Measurements from ENCODE around the gene SH2D1B.

The SH2D1B gene

DNA sequence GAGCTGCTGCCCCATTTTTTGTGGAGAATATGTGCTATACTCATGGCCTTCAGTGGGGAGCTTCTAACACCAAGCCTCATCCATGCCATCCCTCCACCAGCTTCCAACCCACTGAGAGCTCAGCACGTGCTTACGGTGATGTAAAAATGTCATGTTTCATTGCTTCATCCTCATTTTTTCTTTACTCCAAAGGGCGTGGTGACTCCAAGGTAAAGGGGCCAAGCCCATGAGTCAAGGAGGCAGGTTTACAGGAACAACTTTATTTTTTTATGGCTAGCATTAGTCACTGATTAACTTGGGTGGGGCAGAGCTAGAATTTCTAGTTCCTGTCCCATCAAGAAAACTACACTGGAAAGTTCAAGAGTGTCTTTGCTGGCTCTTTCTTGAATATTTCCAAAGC lies 30.6 kb downstream of the SH2D1B start, which contains the start of gene C1orf226:
C1orf226 (plus strand) TSS at position 346 of the 400 bp plus-strand sequence. CDS start 174 bp downstream, outside the sequence.
- no peaks in the 10 kb centered on the region for H3K4me1 Mint-ChIP-seq (ENCODE audit: low read depth)
- no peak for DNase-seq
- H3K27me3 Mint-ChIP-seq: no peaks in the 10 kb centered on the region
- no peaks in the 10 kb centered on the region for H3K9me3 Mint-ChIP-seq
- no peaks in the 10 kb centered on the region for H3K36me3 Mint-ChIP-seq (ENCODE audit: low read depth)
- no peak within 1 kb of the TSS for H3K4me3 Mint-ChIP-seq
- H3K27ac Mint-ChIP-seq: no peak within 1 kb of the TSS

DNA sequence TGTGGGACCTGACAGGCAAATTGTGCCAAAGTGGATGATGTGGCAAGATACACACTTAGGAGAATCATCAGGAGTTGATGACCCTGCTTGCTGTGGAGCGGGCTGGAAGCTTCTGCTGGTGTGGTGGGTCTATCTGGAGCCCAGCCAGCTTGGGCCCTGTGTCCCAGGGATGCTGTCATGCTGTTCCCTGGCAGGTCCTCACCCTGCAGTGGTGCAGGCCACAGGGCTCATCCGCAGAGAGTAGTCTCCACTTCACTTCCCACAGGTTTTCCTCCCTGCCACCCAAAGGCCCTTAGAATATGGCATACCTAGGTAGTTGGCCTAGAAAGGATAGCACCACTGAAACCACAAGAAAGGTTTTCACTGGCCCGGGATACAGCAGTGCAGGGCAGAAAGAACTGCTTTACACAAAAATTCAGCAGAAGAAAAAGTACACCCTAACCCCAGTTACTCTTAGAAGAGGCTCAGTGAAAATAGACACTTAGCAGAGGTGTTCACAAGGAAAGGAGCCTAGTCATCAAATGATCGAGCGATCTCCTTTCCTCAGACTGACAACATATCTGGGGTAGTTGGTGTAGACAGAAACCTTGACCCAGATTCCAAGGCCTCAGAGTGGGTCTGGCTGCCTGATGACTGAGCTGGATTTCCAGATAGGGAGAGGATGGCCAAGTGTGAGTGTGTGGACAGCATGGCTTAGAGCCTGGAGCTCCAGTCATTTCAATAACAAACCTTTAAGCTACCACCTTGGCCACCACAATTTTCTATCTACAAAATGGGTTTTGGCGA lies 31.7 kb downstream of the SH2D1B start:
- no peak overlapping the region for H3K27ac Mint-ChIP-seq
- no peak for DNase-seq
- H3K27me3 Mint-ChIP-seq: no peaks in the 10 kb centered on the region
- no peak overlapping the region for H3K4me3 Mint-ChIP-seq
- H3K36me3 Mint-ChIP-seq (ENCODE audit: low read depth): no peaks in the 10 kb centered on the region
- H3K4me1 Mint-ChIP-seq (ENCODE audit: low read depth): no peaks in the 10 kb centered on the region
- H3K9me3 Mint-ChIP-seq: no peaks in the 10 kb centered on the region

DNA sequence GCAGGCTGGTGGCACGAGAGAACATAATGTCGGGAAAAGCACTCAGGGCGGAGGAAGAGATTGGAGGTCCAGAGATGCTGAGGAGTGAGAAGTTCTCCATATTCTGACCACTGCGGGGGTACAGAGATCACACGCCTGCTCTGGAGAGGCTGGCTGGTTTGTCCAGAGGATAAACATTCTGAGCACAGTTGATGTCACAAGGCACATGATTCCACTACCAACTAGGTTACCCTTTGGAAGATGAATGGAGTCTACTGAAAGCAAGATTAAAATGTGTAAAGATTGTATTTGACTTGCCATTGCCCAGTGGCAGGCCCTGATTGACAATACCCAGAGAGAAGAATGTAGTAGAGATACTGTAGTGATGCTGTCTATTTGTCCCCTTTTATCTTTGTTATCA lies 35.2 kb downstream of the SH2D1B start, which contains the start of gene SPATA46:
SPATA46 (minus strand) TSS at position 164 of the 400 bp plus-strand sequence; CDS start at position 100, 64 bp downstream.
- no peak within 1 kb of the TSS for H3K4me3 Mint-ChIP-seq
- H3K27me3 Mint-ChIP-seq: no peaks in the 10 kb centered on the region
- no peaks in the 10 kb centered on the region for H3K4me1 Mint-ChIP-seq (ENCODE audit: low read depth)
- no peaks in the 10 kb centered on the region for H3K36me3 Mint-ChIP-seq (ENCODE audit: low read depth)
- no peak for DNase-seq
- H3K27ac Mint-ChIP-seq: no peak within 1 kb of the TSS
- no peaks in the 10 kb centered on the region for H3K9me3 Mint-ChIP-seq

DNA sequence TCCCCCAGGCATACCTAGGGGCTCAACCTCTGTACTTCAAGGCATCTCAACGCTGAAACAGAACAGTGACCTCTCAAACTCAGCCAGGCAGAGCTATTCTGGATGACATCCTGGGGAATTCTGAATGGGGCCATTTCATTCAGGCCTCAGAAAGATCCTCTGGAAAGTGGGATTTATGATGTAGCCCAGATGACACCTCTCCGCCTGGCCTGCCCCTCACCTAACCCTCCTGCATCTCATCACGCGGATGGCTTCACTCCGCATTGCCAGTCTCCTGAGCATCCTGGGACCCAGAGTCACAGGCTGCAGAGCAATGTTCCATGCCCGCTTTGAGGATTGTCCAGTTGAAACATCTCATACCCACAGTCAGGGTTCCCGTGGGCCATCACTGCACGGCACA lies 36.5 kb downstream of the SH2D1B start:
- no peaks in the 10 kb centered on the region for H3K27me3 Mint-ChIP-seq
- no peak overlapping the region for H3K27ac Mint-ChIP-seq
- DNase-seq: no peak
- no peaks in the 10 kb centered on the region for H3K4me1 Mint-ChIP-seq (ENCODE audit: low read depth)
- no peaks in the 10 kb centered on the region for H3K9me3 Mint-ChIP-seq
- H3K36me3 Mint-ChIP-seq (ENCODE audit: low read depth): no peaks in the 10 kb centered on the region
- no peak overlapping the region for H3K4me3 Mint-ChIP-seq

DNA sequence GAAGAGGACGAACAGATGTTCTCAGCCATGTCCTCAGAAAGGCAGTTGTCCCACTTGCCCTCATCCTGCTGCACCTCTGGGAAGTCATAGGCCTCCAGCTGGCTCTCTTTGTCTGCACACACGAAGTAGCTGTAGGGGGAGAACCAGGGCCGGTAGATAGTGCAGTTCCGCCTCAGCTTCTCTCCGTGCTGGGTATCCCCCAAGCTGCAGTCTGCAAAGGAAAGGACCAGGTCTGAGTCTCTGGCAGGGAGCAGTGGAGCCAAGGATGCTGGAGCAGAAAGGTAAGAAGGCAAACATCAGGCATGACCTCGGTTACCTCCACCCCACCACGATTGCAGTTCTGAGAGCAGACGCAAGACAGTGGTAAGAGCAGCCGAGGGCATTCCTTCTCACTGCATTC lies 37.5 kb downstream of the SH2D1B start:
- Mint-ChIP-seq H3K27me3 (no peaks in the 10 kb centered on the region), H3K36me3 (ENCODE audit: low read depth) (no peaks in the 10 kb centered on the region), H3K4me1 (ENCODE audit: low read depth) (no peaks in the 10 kb centered on the region), H3K4me3 (no peak overlapping the region), H3K27ac (no peak overlapping the region), H3K9me3 (no peaks in the 10 kb centered on the region)
- no peak for DNase-seq

DNA sequence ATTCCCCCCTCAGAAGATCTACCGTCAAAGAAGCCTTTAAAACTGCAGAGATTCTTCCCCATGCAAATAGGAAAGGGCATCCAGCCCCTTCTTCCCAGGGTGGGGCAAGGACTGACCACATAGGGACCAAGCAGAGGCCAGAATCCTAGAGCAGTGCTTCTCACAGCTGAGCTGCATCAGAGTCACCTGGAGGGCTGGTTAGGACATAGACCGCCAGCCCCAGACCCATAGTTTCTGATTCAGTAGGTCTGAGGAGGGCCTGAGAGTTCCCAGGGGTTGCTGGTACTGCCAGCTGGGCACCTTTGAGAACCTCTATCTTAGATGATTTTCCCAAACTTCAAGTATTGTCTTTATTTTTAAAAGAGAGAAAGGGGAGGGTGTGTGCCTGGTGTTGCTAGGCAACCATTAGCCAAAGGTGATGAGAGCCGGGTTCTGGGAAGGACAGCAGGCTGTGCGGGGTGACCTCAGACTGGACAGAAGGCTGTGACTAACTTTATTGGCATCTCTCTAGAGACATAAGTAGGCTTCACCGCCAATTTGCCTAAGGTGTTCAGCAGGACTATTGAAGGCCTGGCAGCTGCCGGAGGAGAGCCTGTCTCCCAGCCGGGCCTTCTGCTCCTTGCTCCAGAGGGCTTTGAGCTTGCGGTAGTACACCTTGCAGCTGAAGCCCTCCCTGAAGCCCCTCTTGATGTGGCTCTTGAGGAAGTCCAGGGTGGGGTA lies 38.2 kb downstream of the SH2D1B start:
- H3K9me3 Mint-ChIP-seq: no peaks in the 10 kb centered on the region
- H3K4me3 Mint-ChIP-seq: no peak overlapping the region
- no peak for DNase-seq
- no peaks in the 10 kb centered on the region for H3K4me1 Mint-ChIP-seq (ENCODE audit: low read depth)
- H3K27ac Mint-ChIP-seq: no peak overlapping the region
- no peaks in the 10 kb centered on the region for H3K36me3 Mint-ChIP-seq (ENCODE audit: low read depth)
- H3K27me3 Mint-ChIP-seq: no peaks in the 10 kb centered on the region

DNA sequence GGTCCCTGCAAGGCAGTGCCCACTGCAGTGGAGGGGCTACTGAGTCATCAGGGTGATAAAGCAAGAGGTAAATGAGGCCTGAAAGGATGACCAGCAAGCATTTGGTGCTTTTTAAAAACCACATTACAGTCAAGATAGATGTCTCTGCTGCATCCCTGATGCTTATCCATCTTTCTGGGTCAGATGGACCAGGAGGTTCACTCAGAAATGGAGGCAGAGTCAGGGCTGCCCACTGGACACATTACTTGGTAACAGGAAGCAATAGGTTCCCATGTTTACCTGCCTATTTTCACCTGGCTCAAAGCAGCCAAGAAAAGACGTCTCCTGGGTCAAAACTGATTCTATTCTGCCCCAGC lies 38.9 kb downstream of the SH2D1B start:
- H3K36me3 Mint-ChIP-seq (ENCODE audit: low read depth): no peaks in the 10 kb centered on the region
- no peaks in the 10 kb centered on the region for H3K27me3 Mint-ChIP-seq
- H3K9me3 Mint-ChIP-seq: no peaks in the 10 kb centered on the region
- no peak overlapping the region for H3K4me3 Mint-ChIP-seq
- DNase-seq: no peak
- no peaks in the 10 kb centered on the region for H3K4me1 Mint-ChIP-seq (ENCODE audit: low read depth)
- no peak overlapping the region for H3K27ac Mint-ChIP-seq

DNA sequence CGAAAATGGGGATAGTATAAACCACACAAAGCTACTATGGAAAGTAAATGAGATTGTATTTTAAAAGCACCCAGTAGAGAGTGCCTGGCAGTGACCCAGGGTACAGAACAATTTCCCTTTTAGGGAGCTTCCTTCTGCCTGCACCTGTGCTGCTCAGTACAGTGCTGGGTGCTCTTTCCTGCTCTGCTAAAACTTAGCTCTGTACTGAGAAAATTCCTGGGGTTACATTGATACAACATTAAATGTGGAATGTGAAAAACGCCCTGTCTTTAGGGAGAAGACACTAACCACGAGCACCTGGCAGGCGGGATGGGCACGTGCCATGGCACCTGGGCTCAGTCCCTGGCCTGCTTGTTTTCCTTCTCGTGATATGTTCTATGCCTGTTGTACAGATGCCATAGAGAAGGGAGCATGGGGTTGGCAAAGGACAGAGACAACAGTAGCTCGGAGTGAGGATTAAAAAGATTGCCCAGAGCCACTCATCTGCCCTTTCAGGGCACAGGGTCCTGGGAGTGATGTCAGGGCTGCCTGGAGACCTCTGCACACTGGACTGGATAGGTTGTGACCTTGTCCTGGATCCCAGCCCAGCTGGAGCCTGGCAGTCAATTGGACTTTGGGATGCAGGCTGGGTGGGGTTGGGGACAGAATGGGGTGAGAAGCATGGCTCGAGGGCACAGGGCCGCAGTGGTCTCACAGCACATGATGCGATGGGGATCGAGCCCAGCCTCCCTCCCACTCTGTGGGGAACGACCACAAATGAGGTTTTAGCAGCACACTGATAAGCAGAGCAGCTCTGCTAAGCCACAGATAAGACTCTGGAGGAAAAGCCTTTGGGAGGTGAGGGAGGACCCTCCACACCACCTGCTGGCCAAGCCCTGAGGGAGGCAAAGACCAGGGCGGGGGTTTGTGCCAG lies 39.5 kb downstream of the SH2D1B start:
- no peaks in the 10 kb centered on the region for H3K36me3 Mint-ChIP-seq (ENCODE audit: low read depth)
- H3K9me3 Mint-ChIP-seq: no peaks in the 10 kb centered on the region
- H3K27me3 Mint-ChIP-seq: no peaks in the 10 kb centered on the region
- H3K4me1 Mint-ChIP-seq (ENCODE audit: low read depth): no peaks in the 10 kb centered on the region
- H3K4me3 Mint-ChIP-seq: no peak overlapping the region
- DNase-seq: no peak
- H3K27ac Mint-ChIP-seq: no peak overlapping the region

DNA sequence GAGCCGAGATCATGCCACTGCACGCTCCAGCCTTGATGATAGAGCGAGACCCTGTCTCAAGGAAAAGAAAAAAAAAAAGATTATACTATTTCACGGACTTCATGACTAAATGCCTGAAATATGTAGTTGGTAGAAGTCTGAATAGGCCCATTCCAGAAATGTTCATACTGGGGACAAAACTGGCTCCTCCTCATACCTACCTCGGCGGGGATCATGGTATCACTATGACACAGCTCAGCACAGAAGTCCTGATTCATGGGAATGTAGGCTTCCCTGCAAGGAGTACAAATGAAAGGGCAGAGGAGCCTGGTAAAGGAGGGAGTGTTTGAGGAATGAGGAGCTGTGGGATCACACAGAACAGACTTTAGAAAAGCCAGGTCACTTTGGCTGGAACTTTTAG lies 40.3 kb downstream of the SH2D1B start:
- no peak for DNase-seq
- H3K27me3 Mint-ChIP-seq: no peaks in the 10 kb centered on the region
- H3K9me3 Mint-ChIP-seq: no peaks in the 10 kb centered on the region
- no peak overlapping the region for H3K4me3 Mint-ChIP-seq
- no peak overlapping the region for H3K27ac Mint-ChIP-seq
- no peaks in the 10 kb centered on the region for H3K36me3 Mint-ChIP-seq (ENCODE audit: low read depth)
- H3K4me1 Mint-ChIP-seq (ENCODE audit: low read depth): no peaks in the 10 kb centered on the region

DNA sequence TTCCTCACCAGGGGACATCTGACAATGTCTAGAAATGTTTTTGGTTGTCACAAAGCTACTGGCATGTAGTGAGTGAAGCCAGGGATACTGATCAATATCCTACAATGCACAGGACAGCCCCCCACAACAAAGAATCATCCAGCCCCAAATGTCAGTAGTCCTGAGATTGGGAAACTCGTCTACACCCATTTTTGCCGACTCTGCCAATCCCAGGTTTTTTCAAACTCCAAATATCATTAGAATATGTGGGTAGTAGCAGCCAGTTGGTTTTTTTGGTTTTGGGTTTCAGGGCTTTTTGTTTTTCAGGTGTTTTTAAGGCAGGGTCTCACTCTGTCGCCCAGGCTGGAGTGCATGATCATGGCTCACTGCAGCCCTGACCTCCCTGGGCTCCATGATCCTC lies 41.2 kb downstream of the SH2D1B start:
- Mint-ChIP-seq H3K27ac (no peak overlapping the region), H3K9me3 (no peaks in the 10 kb centered on the region), H3K4me1 (ENCODE audit: low read depth) (no peaks in the 10 kb centered on the region), H3K27me3 (no peaks in the 10 kb centered on the region), H3K36me3 (ENCODE audit: low read depth) (no peaks in the 10 kb centered on the region), H3K4me3 (no peak overlapping the region)
- DNase-seq: no peak

DNA sequence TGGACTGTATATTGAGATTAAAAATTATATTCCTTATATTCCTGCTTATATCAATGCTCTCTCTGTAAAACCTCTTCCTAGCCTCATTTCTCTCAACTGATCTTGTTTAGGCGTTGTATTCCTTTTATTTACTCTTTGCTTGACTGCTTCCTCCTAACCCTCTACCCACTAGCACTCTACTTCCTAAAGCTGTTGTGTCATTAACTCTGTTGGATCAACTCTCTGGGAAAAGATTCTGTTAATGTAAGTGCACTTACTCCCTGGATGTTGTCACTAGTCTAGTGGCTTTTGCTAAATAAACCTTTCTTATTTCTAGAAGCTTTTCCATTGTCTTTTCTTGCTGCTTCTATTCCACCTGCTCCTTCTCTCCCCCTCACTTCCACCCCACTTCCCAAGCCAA lies 41.8 kb downstream of the SH2D1B start:
- no peaks in the 10 kb centered on the region for H3K36me3 Mint-ChIP-seq (ENCODE audit: low read depth)
- H3K4me3 Mint-ChIP-seq: no peak overlapping the region
- H3K9me3 Mint-ChIP-seq: no peaks in the 10 kb centered on the region
- no peaks in the 10 kb centered on the region for H3K27me3 Mint-ChIP-seq
- no peak for DNase-seq
- no peak overlapping the region for H3K27ac Mint-ChIP-seq
- no peaks in the 10 kb centered on the region for H3K4me1 Mint-ChIP-seq (ENCODE audit: low read depth)

DNA sequence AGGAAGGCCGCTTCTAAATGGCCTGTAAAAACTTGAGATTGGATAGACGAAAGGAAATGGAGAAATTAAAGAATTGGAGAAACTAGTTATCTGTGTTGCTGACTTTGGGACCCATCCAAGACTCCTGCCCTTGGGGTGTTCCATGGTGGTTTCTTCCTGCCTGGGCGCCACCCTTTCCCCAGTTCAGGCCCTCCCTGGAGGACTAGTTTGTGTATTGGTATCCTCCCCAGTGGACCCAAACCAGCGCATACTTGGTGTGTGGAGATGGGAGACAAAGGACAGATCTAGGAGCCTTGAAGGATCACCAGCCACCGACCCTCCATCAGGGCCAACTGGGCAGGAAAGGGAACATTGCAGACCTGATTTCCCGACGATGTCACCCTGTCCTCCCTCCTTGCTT lies 42.4 kb downstream of the SH2D1B start:
- no peak for DNase-seq
- no peaks in the 10 kb centered on the region for H3K27me3 Mint-ChIP-seq
- no peaks in the 10 kb centered on the region for H3K4me1 Mint-ChIP-seq (ENCODE audit: low read depth)
- no peak overlapping the region for H3K27ac Mint-ChIP-seq
- no peaks in the 10 kb centered on the region for H3K36me3 Mint-ChIP-seq (ENCODE audit: low read depth)
- H3K4me3 Mint-ChIP-seq: no peak overlapping the region
- no peaks in the 10 kb centered on the region for H3K9me3 Mint-ChIP-seq

DNA sequence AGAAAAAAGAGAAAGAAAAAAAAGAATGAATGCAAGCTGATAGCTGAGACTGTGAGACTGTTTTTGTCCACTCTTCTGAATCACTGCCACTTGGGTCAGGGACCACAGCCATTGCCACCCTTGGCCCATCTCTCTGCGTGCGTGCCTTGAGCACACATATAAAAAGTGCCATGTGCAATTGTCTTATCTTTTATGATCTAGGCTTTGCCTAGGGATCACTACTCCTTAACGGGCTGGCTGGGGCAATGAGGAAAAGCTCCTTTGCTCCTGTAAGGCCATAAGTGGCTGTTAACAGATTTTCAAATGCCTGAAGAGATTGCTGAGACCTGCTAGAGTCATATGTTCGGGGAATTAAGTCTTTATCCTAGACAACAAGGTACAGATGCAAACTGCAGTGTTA lies 43.5 kb downstream of the SH2D1B start:
- no peak for DNase-seq
- H3K4me1 Mint-ChIP-seq (ENCODE audit: low read depth): no peaks in the 10 kb centered on the region

DNA sequence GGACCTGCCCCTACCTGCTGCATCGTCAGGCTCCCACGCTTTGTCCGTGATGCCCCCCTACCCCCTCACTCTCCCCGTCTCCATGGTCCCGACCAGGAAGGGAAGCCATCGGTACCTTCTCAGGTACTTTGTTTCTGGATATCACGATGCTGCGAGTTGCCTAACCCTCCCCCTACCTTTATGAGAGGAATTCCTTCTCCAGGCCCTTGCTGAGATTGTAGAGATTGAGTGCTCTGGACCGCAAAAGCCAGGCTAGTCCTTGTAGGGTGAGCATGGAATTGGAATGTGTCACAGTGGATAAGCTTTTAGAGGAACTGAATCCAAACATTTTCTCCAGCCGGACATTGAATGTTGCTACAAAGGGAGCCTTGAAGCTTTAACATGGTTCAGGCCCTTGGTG lies 44.2 kb downstream of the SH2D1B start:
- Mint-ChIP-seq H3K27me3 (no peaks in the 10 kb centered on the region), H3K4me3 (no peak overlapping the region)
- DNase-seq: no peak

More for the DNA sequence above, 43.5 kb downstream of the SH2D1B start:
- Mint-ChIP-seq H3K36me3 (ENCODE audit: low read depth) (no peaks in the 10 kb centered on the region), H3K9me3 (no peaks in the 10 kb centered on the region), H3K27ac (no peak overlapping the region), H3K4me3 (no peak overlapping the region), H3K27me3 (no peaks in the 10 kb centered on the region)

More for the DNA sequence above, 44.2 kb downstream of the SH2D1B start:
- no peaks in the 10 kb centered on the region for H3K4me1 Mint-ChIP-seq (ENCODE audit: low read depth)
- no peak overlapping the region for H3K27ac Mint-ChIP-seq
- no peaks in the 10 kb centered on the region for H3K36me3 Mint-ChIP-seq (ENCODE audit: low read depth)
- H3K9me3 Mint-ChIP-seq: no peaks in the 10 kb centered on the region

All from activated T-cell treated with anti-CD3 and anti-CD28 coated beads, Interleukin-2, amount 50 U/mL, for 24 hours (primary cell).